ENCODE data around the gene DNM3. TPM values are rescaled to one million over a fixed set of nuclear protein-coding genes. Genes with fewer than 3 reads are reported as not detected.

Gene DNM3
- total and polyA plus RNA-seq, 2 donors (not counting 3 experiments of a cell fraction or from before 2014, with no cell fraction given): 1.4 to 2.5 TPM

DNA sequence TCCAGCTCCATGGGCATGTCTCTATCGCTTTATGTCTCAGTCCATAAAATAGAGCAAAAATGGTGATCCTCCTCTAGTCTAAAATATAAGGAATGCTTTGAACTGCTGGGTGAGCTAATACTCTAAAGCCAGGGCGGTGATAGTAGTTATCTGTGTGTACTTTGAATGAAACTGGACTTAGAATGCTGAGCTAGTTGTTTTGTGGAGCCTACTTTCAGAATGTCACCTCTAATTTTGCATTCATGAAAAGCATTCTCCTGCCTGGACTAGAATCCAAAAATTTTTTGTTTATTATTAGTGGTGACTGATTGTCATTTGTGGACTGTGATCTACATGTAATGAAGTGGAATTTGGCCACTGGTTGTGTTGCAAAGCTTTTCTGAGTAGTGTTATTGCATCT, 337.6 kb downstream of the DNM3 start:
- Histone ChIP-seq H3K27ac (ENCODE audit: insufficient read depth, low read depth, low read length) (no peak overlapping the region), H4K20me1 (replicated peaks; ENCODE audit: control insufficient read depth, extremely low read depth, insufficient read depth, low read length) (no peaks in the 10 kb centered on the region), H3K27me3 (ENCODE audit: control insufficient read depth in 2 of 2, insufficient read depth in 2 of 2, low read length in 2 of 2) (no peaks in the 10 kb centered on the region), H3K36me3 (ENCODE audit: control insufficient read depth in 2 of 2, extremely low read depth in 1 of 2, insufficient read depth in 2 of 2, low read length in 2 of 2) (no peaks in the 10 kb centered on the region), H3K4me1 (ENCODE audit: control insufficient read depth, extremely low read depth, insufficient read depth, low read length) (peaks cover 11% of the 10 kb centered on the region), H3K9ac (replicated peaks; ENCODE audit: extremely low read depth, insufficient read depth, low read length) (no peak overlapping the region), H3K79me2 (ENCODE audit: control insufficient read depth, insufficient read depth, low read length) (no peaks in the 10 kb centered on the region), H3K4me3 (replicated peaks in 1 of 3; ENCODE audit: insufficient read depth in 1 of 3, low read depth in 1 of 3, low read length in 3 of 3) (no peak overlapping the region), H3K9me3 (replicated peaks; ENCODE audit: control insufficient read depth, insufficient read depth, low read length) (no peaks in the 10 kb centered on the region), H3K9me1 (replicated peaks; ENCODE audit: control insufficient read depth, extremely low read depth, insufficient read depth, low read length) (no peaks in the 10 kb centered on the region), H3K4me2 (ENCODE audit: insufficient read depth, low read length) (no peak overlapping the region), H2AFZ (ENCODE audit: low read depth, low read length) (no peak overlapping the region)
- intact Hi-C loops (cut with micrococcal nuclease) (no loop called here), dilution Hi-C loops (cut with MboI; ENCODE audit: extremely low pct_ligation_motif_present, low sequenced_read_pairs) (no loop called here)
- FAIRE-seq (no peak), DNase-seq (ENCODE audit: low read depth, low spot score) (no peak)
- ChIA-PET POLR2A (no interaction called here), CTCF (interaction anchor here (1.0 kb wide), 1 partner anchor 16 kb away, joined by 4 read pairs; no protein-coding TSS in a partner anchor)
- TF ChIP-seq FOS (IDR thresholded peaks at IDR 0.05; ENCODE audit: borderline replicate concordance, insufficient read depth, low read length) (no peak), POLR2AphosphoS5 (IDR thresholded peaks at IDR 0.05; ENCODE audit: insufficient read depth, low read depth, low read length) (no peak), EZH2 (IDR thresholded peaks at IDR 0.05; ENCODE audit: borderline replicate concordance, low read depth, low read length, severe bottlenecking) (no peak), MYC (IDR thresholded peaks at IDR 0.05; ENCODE audit: low read depth, low read length) (no peak), GATA2 (IDR thresholded peaks at IDR 0.05; ENCODE audit: insufficient read depth, insufficient read length, low read depth, low read length) (no peak), JUN (IDR thresholded peaks at IDR 0.05; ENCODE audit: borderline replicate concordance, insufficient read depth, insufficient read length, low read depth) (no peak), POLR2A (IDR thresholded peaks at IDR 0.05; ENCODE audit: low read depth, low read length) (no peak)
- TF ChIP-seq, protein P1, sequence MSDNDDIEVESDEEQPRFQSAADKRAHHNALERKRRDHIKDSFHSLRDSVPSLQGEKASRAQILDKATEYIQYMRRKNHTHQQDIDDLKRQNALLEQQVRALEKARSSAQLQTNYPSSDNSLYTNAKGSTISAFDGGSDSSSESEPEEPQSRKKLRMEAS (IDR thresholded peaks at IDR 0.05; ENCODE audit: insufficient read depth, insufficient read length): no peak
- TF ChIP-seq, protein P2, sequence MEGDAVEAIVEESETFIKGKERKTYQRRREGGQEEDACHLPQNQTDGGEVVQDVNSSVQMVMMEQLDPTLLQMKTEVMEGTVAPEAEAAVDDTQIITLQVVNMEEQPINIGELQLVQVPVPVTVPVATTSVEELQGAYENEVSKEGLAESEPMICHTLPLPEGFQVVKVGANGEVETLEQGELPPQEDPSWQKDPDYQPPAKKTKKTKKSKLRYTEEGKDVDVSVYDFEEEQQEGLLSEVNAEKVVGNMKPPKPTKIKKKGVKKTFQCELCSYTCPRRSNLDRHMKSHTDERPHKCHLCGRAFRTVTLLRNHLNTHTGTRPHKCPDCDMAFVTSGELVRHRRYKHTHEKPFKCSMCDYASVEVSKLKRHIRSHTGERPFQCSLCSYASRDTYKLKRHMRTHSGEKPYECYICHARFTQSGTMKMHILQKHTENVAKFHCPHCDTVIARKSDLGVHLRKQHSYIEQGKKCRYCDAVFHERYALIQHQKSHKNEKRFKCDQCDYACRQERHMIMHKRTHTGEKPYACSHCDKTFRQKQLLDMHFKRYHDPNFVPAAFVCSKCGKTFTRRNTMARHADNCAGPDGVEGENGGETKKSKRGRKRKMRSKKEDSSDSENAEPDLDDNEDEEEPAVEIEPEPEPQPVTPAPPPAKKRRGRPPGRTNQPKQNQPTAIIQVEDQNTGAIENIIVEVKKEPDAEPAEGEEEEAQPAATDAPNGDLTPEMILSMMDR (IDR thresholded peaks at IDR 0.05; ENCODE audit: extremely low read depth in 1 of 2, insufficient read depth in 1 of 2, low read depth in 1 of 2, low read length in 2 of 2): no peak
- BruUV-seq (replicated peaks): no TSS peak
